Trophoblast cell (in vitro differentiated cells and primary cell): ENCODE data around the gene SH3GLB2.
A peak's percentile ranks its signal among the peaks of the same experiment; 100 is the strongest.

Experiments
- DNase-seq, 2 donors: peaks; one replicate each; pipeline ENCODE4 v3.0.0-alpha.2; 2016
- H2AFZ ChIP-seq: 2 replicates; pipeline ENCODE4 v1.6.1; 2013; ENCODE audit warnings: low read length, moderate library complexity, mild to moderate bottlenecking; ENCODE audit not compliant: insufficient read depth, poor library complexity
- H2AK5ac ChIP-seq: 2 replicates; pipeline ENCODE4 v1.6.1; 2013; ENCODE audit warnings: mild to moderate bottlenecking, low read length
- H2BK120ac ChIP-seq: 2 replicates; pipeline ENCODE4 v1.6.1; 2013; ENCODE audit warnings: low read length, mild to moderate bottlenecking, moderate library complexity; ENCODE audit not compliant: insufficient read depth, poor library complexity
- H2BK12ac ChIP-seq: 2 replicates; pipeline ENCODE4 v1.6.1; 2013; ENCODE audit warnings: mild to moderate bottlenecking, low read length, moderate library complexity
- H2BK5ac ChIP-seq: 2 replicates; pipeline ENCODE4 v1.6.1; 2013; ENCODE audit warnings: low read length, low read depth, moderate library complexity, mild to moderate bottlenecking; ENCODE audit not compliant: poor library complexity
- H3K14ac ChIP-seq: 2 replicates; pipeline ENCODE4 v1.6.1; 2013; ENCODE audit warnings: mild to moderate bottlenecking, low read length
- H3K18ac ChIP-seq: 2 replicates; pipeline ENCODE4 v1.6.1; 2013; ENCODE audit warnings: mild to moderate bottlenecking, low read length
- H3K23ac ChIP-seq: 2 replicates; pipeline ENCODE4 v1.6.1; 2013; ENCODE audit warnings: low read length
- H3K27ac ChIP-seq: 2 replicates; pipeline ENCODE4 v1.5.1; 2013; ENCODE audit warnings: low read depth, mild to moderate bottlenecking, inconsistent platforms, low read length, moderate library complexity
- H3K27me3 ChIP-seq: 2 replicates; pipeline ENCODE4 v1.6.1; 2013; ENCODE audit warnings: inconsistent platforms, mild to moderate bottlenecking, low read length, moderate library complexity; ENCODE audit not compliant: insufficient read depth
- H3K36me3 ChIP-seq, 2 experiments: 1 replicate in 1 of 2; 2 replicates in 1 of 2; pipeline ENCODE4 v1.6.1; 2013; ENCODE audit warnings: low read length in 2 of 2, mild to moderate bottlenecking in 2 of 2, moderate library complexity in 1 of 2; ENCODE audit not compliant: insufficient read depth in 2 of 2, control insufficient read depth in 1 of 2
- H3K4ac ChIP-seq: 2 replicates; pipeline ENCODE4 v1.6.1; 2013; ENCODE audit warnings: low read depth, mild to moderate bottlenecking, low read length, moderate library complexity
- H3K4me1 ChIP-seq, 2 experiments: 1 replicate in 1 of 2; 2 replicates in 1 of 2; pipeline ENCODE4 v1.6.1; 2013; ENCODE audit warnings: low read length in 2 of 2, mild to moderate bottlenecking in 2 of 2, moderate library complexity in 1 of 2; ENCODE audit not compliant: insufficient read depth in 2 of 2, control insufficient read depth in 1 of 2
- H3K4me2 ChIP-seq: 2 replicates; pipeline ENCODE4 v1.6.1; 2013; ENCODE audit warnings: inconsistent platforms, mild to moderate bottlenecking, low read length, moderate library complexity
- H3K4me3 ChIP-seq: 2 replicates; pipeline ENCODE4 v1.5.1; 2013; ENCODE audit warnings: mild to moderate bottlenecking, low read depth, low read length, inconsistent platforms
- H3K79me1 ChIP-seq: one replicate; pipeline ENCODE4 v1.6.1; 2013; ENCODE audit warnings: low read length
- H3K79me2 ChIP-seq: 2 replicates; pipeline ENCODE4 v1.6.1; 2013; ENCODE audit warnings: low read length, mild to moderate bottlenecking; ENCODE audit not compliant: control insufficient read depth, insufficient read depth, poor library complexity
- H3K9ac ChIP-seq: 2 replicates; pipeline ENCODE4 v1.6.1; 2013; ENCODE audit warnings: mild to moderate bottlenecking, low read length
- H3K9me3 ChIP-seq: 2 replicates; pipeline ENCODE4 v1.6.1; 2013; ENCODE audit warnings: low read depth, mild to moderate bottlenecking, control low read depth, inconsistent platforms, low read length; ENCODE audit not compliant: insufficient read depth
- H4K12ac ChIP-seq: 2 replicates; pipeline ENCODE4 v1.6.1; 2013; ENCODE audit warnings: low read depth, mild to moderate bottlenecking, low read length, moderate library complexity
- H4K8ac ChIP-seq: 2 replicates; pipeline ENCODE4 v1.6.1; 2013; ENCODE audit warnings: low read depth, mild to moderate bottlenecking, low read length, moderate library complexity
- H4K91ac ChIP-seq: one replicate; pipeline ENCODE4 v1.6.1; 2013; ENCODE audit warnings: low read depth, mild to moderate bottlenecking, low read length, moderate library complexity
- WGBS: extraction: QIAGEN DNeasy Blood & Tissue Kit; methylation state at CpG from one replicate; pipeline ENCODE4 v1.1.7; 2013; ENCODE audit warnings: missing lambda C conversion rate; ENCODE audit not compliant: insufficient read length, insufficient coverage; ENCODE audit errors: extremely low coverage; 5-methylcytosine and 5-hydroxymethylcytosine counted together

The SH3GLB2 gene

DNA sequence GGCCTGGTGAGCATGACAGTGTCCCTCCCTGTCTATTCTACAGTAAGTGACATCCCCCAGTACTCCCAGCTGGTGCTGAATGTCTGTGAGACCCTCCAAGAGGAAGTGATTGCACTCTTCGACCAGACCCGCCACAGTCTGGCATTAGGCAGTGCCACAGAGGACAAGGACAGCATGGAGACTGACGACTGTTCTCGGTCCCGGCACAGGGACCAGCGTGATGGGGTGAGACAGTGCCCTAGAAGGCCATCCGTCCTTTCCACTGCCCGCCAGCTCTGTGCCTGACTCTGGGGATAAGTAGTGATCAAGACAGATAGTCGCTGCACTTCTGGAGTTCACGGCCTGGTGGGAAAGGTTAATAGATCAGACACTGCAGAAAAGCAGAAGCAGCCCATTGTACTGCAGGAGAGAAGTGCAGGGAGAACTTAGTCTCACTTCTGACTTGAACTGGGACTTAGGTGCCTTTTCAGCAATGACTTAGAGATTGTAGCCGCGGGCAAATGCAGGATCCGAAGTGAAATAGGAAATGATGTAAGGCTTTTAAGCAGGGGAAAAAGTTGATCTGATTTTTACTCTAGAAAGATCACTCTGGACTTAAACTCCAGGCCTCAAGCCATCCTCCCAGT is 28.4 kb downstream of the SH3GLB2 start:
- Histone ChIP-seq H3K27ac (no peak overlapping the region), H2AFZ (no peak overlapping the region), H2BK12ac (no peak overlapping the region), H3K14ac (no peak overlapping the region), H2BK120ac (no peak overlapping the region), H3K4me3 (no peak overlapping the region), H3K79me1 (no peaks in the 10 kb centered on the region), H3K9me3 (peaks cover 7% of the 10 kb centered on the region), H3K18ac (no peak overlapping the region), H3K9ac (peak overlapping the region; percentile 19), H4K91ac (no peak overlapping the region), H3K23ac (no peak overlapping the region), H2BK5ac (no peak overlapping the region), H2AK5ac (no peak overlapping the region), H3K4me1 (no peaks in the 10 kb centered on the region), H3K4ac (no peak overlapping the region), H3K36me3 (peaks cover 60 to 71% of the 10 kb centered on the region in 2 experiments), H4K8ac (no peak overlapping the region), H3K79me2 (no peaks in the 10 kb centered on the region), H3K4me2 (no peak overlapping the region), H3K27me3 (no peaks in the 10 kb centered on the region), H4K12ac (no peak overlapping the region)
- no CpG with 5 or more reads among the region's 13 CpGs for WGBS
- DNase-seq, result no peak

DNA sequence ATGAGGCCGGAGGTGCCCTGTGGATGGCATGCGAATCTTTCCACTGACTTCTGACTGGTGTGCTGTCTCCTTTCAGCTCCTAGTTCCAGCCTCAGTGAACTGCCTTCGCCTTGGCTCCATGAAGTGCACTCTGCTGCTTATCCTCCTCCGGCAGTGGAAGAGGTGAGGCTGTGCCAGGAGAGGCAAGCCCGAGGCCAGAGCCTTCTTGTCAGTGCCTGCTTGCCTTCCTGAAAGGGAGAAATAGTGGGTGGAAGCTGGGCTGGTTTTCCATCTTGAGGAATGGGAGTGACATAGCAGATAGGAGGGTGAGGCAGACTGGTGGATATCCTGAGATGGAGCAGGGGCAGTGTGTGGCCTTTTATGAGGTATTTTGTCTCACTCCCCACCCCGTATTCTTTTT is 29.7 kb downstream of the SH3GLB2 start:
- no peak overlapping the region for H3K18ac ChIP-seq
- H3K23ac ChIP-seq, result no peak overlapping the region
- no peaks in the 10 kb centered on the region for H3K4me1 ChIP-seq
- H3K9me3 ChIP-seq, result peaks cover 7% of the 10 kb centered on the region
- H2AK5ac ChIP-seq, result no peak overlapping the region
- H4K8ac ChIP-seq, result no peak overlapping the region
- WGBS, result no CpG with 5 or more reads among the region's 6 CpGs
- H3K79me1 ChIP-seq, result no peaks in the 10 kb centered on the region
- no peak for DNase-seq
- no peak overlapping the region for H2BK5ac ChIP-seq
- no peak overlapping the region for H3K4me2 ChIP-seq
- no peaks in the 10 kb centered on the region for H3K27me3 ChIP-seq
- H4K12ac ChIP-seq, result no peak overlapping the region
- no peak overlapping the region for H3K14ac ChIP-seq
- H3K4ac ChIP-seq, result no peak overlapping the region
- H2BK120ac ChIP-seq, result no peak overlapping the region
- H3K9ac ChIP-seq, result no peak overlapping the region
- no peak overlapping the region for H3K4me3 ChIP-seq
- H4K91ac ChIP-seq, result no peak overlapping the region
- H2AFZ ChIP-seq, result no peak overlapping the region
- H2BK12ac ChIP-seq, result no peak overlapping the region
- no peaks in the 10 kb centered on the region for H3K79me2 ChIP-seq
- H3K27ac ChIP-seq, result no peak overlapping the region
- peaks cover 62 to 78% of the 10 kb centered on the region in 2 experiments for H3K36me3 ChIP-seq

DNA sequence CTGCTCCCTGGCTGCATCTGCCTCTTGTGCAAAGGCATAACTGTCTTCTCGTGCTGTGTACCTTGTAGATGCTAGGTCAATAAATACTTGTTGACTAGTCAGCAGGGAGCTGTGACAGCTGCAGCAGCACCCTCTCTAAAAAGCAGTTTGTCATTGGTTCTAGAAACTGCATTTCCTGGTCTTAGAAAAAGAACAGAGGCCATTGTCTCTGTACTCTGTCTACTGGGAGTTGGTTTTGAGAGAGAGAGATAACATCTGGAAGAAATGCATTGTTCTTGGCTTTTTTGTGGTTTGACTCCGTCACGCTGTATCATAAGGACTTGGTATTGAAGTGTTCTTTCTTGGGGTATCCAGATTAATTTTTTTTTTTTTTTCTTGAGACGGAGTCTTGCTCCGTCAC is 32.3 kb downstream of the SH3GLB2 start:
- Histone ChIP-seq H3K79me2 (no peaks in the 10 kb centered on the region), H2AFZ (no peak overlapping the region), H2BK5ac (no peak overlapping the region), H3K4me1 (no peaks in the 10 kb centered on the region), H4K8ac (no peak overlapping the region), H3K27me3 (no peaks in the 10 kb centered on the region), H3K4me2 (no peak overlapping the region), H3K14ac (no peak overlapping the region), H2BK12ac (no peak overlapping the region), H3K79me1 (no peaks in the 10 kb centered on the region), H2BK120ac (no peak overlapping the region), H4K12ac (no peak overlapping the region), H3K9me3 (peaks cover 3% of the 10 kb centered on the region), H3K18ac (no peak overlapping the region), H3K4me3 (no peak overlapping the region), H2AK5ac (no peak overlapping the region), H3K23ac (no peak overlapping the region), H3K27ac (no peak overlapping the region), H3K4ac (no peak overlapping the region), H3K36me3 (peaks cover 48 to 59% of the 10 kb centered on the region in 2 experiments), H4K91ac (no peak overlapping the region), H3K9ac (no peak overlapping the region)
- no CpG with 5 or more reads among the region's 5 CpGs for WGBS
- DNase-seq, result no peak

DNA sequence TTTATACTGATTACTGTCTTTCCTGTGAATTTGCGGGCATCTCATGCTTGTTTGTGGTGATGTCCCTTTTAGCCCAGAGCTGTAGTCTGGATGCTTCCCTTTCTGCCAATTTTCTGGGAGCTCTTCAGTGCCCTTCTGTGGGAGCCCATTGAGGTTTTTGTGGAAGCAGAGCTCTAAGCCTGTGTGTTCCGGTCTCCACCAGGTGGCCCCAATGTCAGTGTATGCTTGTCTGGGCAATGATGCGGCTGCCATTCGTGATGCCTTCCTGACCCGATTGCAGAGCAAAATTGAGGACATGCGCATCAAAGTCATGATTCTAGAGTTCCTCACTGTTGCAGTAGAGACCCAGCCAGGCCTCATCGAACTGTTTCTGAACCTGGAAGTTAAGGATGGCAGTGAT is 35.1 kb downstream of the SH3GLB2 start:
- WGBS, result no CpG with 5 or more reads among the region's 7 CpGs

More for the DNA sequence above, 35.1 kb downstream of the SH3GLB2 start:
- Histone ChIP-seq H3K4ac (no peak overlapping the region), H3K18ac (no peak overlapping the region), H3K79me1 (no peaks in the 10 kb centered on the region), H3K4me2 (no peak overlapping the region), H3K27me3 (no peaks in the 10 kb centered on the region), H4K12ac (no peak overlapping the region), H3K4me1 (no peaks in the 10 kb centered on the region), H3K9ac (no peak overlapping the region), H2BK5ac (no peak overlapping the region), H3K27ac (no peak overlapping the region), H3K36me3 (peaks cover 45 to 47% of the 10 kb centered on the region in 2 experiments), H4K8ac (no peak overlapping the region), H3K14ac (no peak overlapping the region), H3K23ac (no peak overlapping the region), H2BK12ac (no peak overlapping the region), H3K79me2 (no peaks in the 10 kb centered on the region), H4K91ac (no peak overlapping the region), H3K4me3 (no peak overlapping the region), H2AFZ (no peak overlapping the region), H2BK120ac (no peak overlapping the region), H2AK5ac (no peak overlapping the region), H3K9me3 (no peaks in the 10 kb centered on the region)
- DNase-seq, result peak in 1 of 2 donors; percentile 20
